ENCODE measurements around the gene GPR101. TPM values are rescaled to one million over a fixed set of nuclear protein-coding genes. Genes with fewer than 3 reads are reported as not detected.
A peak's percentile ranks its signal among the peaks of the same experiment; 100 is the strongest.

GPR101 gene
- total RNA-seq, 1 donor from 2014 or later, result not detected

GRCh38 chrX:137062915-137063617, 29.3 kb upstream of the GPR101 start:
- Histone ChIP-seq H3K4me3 (no peak overlapping the region), H3K4me1 (no peaks in the 10 kb centered on the region), H3K27ac (no peak overlapping the region), H3K9me3 (no peaks in the 10 kb centered on the region), H3K36me3 (no peaks in the 10 kb centered on the region), H3K27me3 (no peaks in the 10 kb centered on the region)
- no peak for TF ChIP-seq CTCF (IDR thresholded peaks at IDR 0.05)
- intact Hi-C loops (cut with DNase I), result no loop called here
- DNase-seq (ENCODE audit: low spot score in 2 of 2), result no peak

- no peak for TF ChIP-seq CTCF (IDR thresholded peaks at IDR 0.05)
- H3K4me3 ChIP-seq, result no peak overlapping the region
- H3K4me1 ChIP-seq, result no peaks in the 10 kb centered on the region
- H3K27me3 ChIP-seq, result no peaks in the 10 kb centered on the region
- intact Hi-C loops (cut with DNase I), result no loop called here
- H3K9me3 ChIP-seq, result no peaks in the 10 kb centered on the region
- no peak overlapping the region for H3K27ac ChIP-seq
- no peaks in the 10 kb centered on the region for H3K36me3 ChIP-seq
- no peak for DNase-seq (ENCODE audit: low spot score in 2 of 2)
These were observed 24.7 kb upstream of the GPR101 start for GRCh38 chrX:137058339-137059127.

- no peak for DNase-seq (ENCODE audit: low spot score in 2 of 2)
- Histone ChIP-seq H3K27me3 (no peaks in the 10 kb centered on the region), H3K4me1 (no peaks in the 10 kb centered on the region), H3K36me3 (no peaks in the 10 kb centered on the region), H3K4me3 (peak overlapping the region; percentile 47 to 57), H3K27ac (no peak overlapping the region), H3K9me3 (no peaks in the 10 kb centered on the region)
- intact Hi-C loops (cut with DNase I), result loop anchor here (1.0 kb wide), 1 partner anchor 98 kb away; no protein-coding TSS in a partner anchor
- TF ChIP-seq CTCF (IDR thresholded peaks at IDR 0.05), result no peak
These were observed 18.9 kb upstream of the GPR101 start for GRCh38 chrX:137052643-137053235.

- TF ChIP-seq CTCF (IDR thresholded peaks at IDR 0.05), result peak; percentile 47 to 76 (median 70)
- no peaks in the 10 kb centered on the region for H3K27me3 ChIP-seq
- no peak overlapping the region for H3K27ac ChIP-seq
- H3K36me3 ChIP-seq, result no peaks in the 10 kb centered on the region
- H3K4me1 ChIP-seq, result no peaks in the 10 kb centered on the region
- DNase-seq (ENCODE audit: low spot score in 2 of 2), result peak in 1 of 2 donors; percentile 72
- intact Hi-C loops (cut with DNase I), result loop anchor here (1.0 kb wide), 1 partner anchor 98 kb away; no protein-coding TSS in a partner anchor
- H3K9me3 ChIP-seq, result no peaks in the 10 kb centered on the region
- H3K4me3 ChIP-seq, result peak overlapping the region; percentile 47 to 57
These were observed 18.3 kb upstream of the GPR101 start for GRCh38 chrX:137051978-137052642.

- no peak for TF ChIP-seq CTCF (IDR thresholded peaks at IDR 0.05)
- DNase-seq (ENCODE audit: low spot score in 2 of 2), result no peak
- Histone ChIP-seq H3K36me3 (no peaks in the 10 kb centered on the region), H3K4me3 (no peak overlapping the region), H3K9me3 (no peaks in the 10 kb centered on the region), H3K27me3 (no peaks in the 10 kb centered on the region), H3K4me1 (no peaks in the 10 kb centered on the region), H3K27ac (no peak overlapping the region)
- intact Hi-C loops (cut with DNase I), result no loop called here
These were observed 11.1 kb upstream of the GPR101 start for GRCh38 chrX:137044893-137045292.
